Umbilical cord (tissue), 2 donors: Measurements from ENCODE around the gene MEGF6. TPM values are rescaled to one million over a fixed set of nuclear protein-coding genes. Genes with fewer than 3 reads are reported as not detected.

Experiments used
- DNase-seq: peaks from one replicate; pipeline ENCODE4 v3.0.0-alpha.2; 2015; ENCODE audit warnings: low spot score
- total RNA-seq: library from RNA; depleted of rRNA; stranded (reverse); fragments of >200 nt; gene quantifications from one replicate; pipeline ENCODE4 v1.2.3, GENCODE V29; 2014; ENCODE audit warnings: low replicate concordance; ENCODE audit not compliant: insufficient read depth

The MEGF6 gene
- total RNA-seq, 1 donor from 2014 or later: 45.3 TPM

DNA sequence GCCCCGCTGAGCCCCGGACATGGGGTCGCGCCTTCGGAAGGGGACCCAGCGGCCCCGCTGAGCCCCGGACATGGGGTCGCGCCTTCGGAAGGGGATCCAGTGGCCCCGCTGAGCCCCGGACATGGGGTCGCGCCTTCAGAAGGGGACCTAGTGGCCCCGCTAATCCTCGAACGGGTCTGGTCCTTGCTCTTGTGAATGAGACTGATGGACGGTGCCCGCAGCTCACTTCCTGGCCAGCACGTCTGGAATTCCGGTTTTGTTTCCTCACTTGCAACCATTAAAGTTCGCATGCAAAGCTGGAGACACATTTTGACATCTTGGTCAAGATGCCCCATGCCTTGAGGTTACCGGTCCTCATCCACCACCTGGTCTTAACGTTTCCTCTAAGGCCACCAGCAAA, 33.0 kb upstream of the MEGF6 start:
- DNase-seq: no peak

DNA sequence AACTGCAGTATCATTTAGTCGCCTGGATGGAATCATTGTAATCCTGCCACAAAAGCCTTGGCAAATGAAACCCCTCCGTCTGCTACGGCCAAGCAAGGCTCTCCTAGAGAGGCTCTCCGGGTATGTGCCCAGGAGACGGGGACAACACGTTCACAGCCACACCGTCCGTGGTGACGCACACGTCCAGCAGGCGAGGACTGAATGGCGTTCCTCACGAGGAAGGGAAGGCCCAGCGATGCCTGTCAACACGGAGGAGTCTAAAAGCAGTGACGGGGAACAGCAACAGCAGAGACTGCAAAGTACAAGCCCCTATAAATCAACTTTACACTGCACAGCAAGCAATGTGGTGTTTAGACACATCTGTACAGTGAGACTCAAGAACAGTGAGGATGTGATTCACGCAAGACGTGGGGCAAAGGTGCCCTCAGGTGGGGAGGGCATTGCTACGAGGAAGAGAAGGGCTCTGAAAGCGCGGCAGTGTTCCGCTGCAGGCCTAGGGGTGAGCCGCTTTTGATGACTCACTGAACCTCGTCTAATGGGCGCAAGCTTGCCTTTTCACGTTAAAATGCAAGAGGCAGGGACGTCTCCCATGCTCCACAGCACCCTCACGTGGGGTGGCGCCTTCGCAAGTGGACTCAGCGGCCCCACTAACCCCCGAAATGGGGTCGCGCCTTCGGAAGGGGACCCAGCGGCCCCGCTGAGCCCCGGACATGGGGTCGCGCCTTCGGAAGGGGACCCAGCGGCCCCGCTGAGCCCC, 31.8 kb upstream of the MEGF6 start:
- no peak for DNase-seq

DNA sequence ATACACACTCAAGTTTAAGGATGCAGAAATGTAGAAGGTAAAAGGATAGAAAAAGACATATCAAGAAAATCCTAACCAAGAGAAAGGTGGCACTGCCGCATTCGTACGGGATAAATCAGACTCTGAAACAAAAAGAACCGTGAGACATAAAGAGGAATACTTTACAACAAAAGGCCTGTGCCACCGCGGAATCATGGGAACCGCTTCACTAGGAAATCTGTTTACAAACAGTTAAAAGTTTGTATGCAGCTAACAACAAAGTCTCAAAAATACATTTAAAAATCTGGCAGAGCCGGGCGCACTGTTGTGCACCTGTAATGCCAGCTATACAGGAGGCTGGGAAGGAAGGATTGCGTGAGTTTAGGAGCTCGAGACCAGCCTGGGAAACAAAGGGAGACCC, 30.5 kb upstream of the MEGF6 start:
- DNase-seq: no peak

DNA sequence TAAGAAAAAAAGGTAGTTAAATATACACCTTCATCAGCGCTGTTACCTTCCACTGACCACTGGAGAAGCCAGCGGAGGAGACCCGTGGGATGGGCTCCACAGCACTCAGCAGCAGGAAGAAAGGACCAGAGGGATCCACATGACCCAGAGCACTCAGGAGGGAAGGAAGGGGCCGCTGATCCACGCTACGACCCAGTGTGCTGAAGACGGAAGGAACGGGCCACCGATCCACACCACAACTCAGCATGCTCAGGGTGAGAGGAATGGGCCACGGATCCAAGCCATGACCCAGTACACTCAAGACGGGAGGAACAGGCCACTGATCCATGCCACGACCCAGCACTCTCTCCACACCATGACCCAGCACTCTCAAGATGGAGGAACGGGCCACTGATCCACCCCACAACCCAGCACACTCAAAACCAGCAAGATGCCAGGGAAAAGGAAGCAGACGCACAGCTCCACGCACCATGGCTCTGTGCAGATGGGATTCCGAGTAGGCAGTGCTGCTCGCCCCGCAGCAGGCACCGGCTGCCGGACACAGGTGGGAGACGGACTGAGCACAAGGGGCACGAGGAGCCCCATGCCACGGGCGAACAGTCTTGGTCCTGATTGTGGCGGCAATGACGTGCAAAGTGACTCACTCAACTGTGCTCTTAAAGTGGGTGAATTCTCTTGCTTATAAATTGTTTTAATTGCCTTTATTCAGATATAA, 29.9 kb upstream of the MEGF6 start:
- DNase-seq: no peak

DNA sequence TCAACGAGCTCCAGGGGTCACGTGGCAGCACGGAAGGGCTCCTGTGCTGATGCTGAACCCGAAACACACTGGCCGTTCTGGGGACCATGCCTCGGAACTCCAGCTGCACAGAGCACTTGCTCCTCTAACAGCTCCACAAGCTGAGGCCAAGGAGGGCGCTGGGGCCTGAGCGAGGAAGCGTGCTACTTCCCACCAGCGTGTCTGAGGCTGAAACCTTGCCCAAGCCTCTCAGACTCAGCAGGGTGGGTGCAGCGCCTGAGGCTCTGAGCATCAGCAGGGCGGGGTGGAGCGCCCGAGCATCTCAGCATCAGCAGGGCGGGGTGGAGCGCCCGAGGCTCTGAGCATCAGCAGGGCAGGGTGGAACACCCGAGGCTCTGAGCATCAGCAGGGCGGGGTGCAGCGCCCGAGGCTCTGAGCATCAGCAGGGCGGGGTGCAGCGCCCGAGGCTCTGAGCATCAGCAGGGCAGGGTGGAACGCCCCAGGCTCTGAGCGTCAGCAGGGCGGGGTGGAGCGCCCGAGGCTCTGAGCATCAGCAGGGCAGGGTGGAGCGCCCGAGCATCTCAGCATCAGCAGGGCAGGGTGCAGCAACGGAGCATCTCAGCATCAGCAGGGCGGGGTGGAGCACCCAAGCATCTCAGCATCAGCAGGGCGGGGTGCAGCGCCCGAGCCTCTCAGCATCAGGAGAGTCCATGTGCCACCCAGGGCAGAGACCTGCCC, 29.0 kb upstream of the MEGF6 start:
- no peak for DNase-seq

DNA sequence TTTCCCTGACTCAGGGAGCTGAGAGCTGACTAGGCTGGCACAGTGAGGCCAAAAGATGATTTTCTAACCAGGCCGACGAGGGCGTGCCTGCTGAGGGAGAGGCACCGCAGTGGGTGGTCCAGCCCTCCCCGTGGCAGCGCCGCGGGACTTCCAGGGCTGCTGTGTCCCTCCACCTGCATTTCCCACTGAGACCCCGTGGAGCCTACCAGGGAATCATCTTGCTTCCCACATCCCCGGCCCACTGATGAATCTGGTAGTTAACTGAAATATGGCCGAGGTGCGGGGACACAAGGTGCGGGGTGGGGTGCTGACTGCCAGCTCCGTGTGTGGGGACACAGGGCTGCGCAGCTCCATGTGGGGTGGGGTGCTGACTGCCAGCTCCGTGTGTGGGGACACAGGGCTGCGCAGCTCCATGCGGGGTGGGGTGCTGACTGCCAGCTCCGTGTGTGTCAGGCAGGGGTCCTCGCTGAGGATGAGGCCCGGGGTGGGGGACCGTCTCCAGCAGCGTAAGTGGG, 28.1 kb upstream of the MEGF6 start:
- DNase-seq: no peak

DNA sequence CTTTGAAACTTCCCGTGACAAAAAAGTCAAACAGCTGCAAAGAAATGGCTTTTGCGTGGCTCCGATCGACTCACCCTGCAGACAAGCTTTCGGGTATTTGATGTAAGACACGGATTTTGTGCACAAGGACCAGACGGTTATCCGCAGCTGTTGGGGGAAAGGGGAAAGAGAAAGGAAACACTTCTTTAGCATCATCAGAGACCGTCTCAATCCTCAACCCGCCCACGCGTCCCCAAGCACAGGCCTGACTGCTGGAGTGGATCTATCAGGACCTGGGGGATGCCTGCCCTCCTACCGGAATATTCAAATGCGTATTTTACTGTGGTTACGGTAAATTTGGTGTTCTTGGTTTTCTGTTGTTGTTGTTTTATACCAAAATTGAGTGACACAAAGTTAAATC, 27.4 kb upstream of the MEGF6 start:
- no peak for DNase-seq

DNA sequence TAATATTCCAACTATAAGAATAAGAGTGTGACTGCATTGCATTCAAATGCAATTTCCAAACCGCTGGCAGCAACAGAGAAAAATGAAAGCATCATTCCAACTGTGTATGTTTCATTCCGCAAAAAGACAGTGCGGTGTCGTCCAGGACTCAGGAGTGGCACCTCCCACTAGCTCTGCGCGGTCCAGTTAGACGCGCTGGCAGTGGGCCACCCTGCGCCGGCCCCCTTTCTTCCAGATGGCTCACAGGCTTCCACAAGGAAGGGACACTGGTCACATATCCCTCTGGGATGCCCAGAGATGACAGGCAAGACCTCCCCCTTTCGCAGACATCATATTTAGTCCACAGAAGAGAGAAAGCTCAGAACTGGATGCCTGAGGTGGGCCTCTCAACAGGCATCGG, 26.7 kb upstream of the MEGF6 start:
- no peak for DNase-seq

DNA sequence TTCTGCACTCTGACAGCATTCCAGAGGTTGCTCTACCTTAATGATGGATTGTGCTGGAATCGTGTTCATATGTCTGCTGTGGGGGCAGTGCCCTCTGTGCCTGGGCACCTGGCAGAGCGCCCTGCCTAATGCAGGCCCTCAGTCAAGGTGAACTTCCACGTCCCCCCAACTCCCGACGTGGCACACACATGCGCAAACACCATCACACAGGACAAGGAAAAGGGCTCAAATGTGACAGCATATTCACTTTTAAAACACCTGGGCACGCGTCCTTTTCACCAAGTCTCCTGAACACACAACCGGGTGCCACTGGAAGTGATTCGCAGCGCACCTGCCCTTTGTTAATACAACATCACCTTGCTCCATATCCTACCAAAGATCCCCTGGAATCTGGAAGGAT, 25.2 kb upstream of the MEGF6 start:
- DNase-seq: no peak

DNA sequence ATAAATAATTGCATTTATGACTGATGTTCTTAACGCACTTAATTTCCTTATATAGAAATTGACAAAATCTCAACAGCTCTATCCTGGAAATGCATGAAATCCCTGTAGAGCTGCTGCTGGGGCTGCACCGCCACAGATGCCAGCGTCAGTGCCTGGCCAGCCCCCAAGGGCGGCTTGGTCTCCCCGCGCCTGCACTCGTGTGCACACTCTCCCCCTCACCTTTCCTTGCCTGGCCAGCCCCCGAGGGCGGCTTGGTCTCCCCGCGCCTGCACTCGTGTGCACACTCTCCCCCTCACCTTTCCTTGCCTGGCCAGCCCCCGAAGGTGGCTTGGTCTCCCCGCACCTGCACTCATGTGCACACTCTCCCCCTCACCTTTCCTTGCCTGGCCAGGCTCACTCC, 24.8 kb upstream of the MEGF6 start:
- DNase-seq: no peak

DNA sequence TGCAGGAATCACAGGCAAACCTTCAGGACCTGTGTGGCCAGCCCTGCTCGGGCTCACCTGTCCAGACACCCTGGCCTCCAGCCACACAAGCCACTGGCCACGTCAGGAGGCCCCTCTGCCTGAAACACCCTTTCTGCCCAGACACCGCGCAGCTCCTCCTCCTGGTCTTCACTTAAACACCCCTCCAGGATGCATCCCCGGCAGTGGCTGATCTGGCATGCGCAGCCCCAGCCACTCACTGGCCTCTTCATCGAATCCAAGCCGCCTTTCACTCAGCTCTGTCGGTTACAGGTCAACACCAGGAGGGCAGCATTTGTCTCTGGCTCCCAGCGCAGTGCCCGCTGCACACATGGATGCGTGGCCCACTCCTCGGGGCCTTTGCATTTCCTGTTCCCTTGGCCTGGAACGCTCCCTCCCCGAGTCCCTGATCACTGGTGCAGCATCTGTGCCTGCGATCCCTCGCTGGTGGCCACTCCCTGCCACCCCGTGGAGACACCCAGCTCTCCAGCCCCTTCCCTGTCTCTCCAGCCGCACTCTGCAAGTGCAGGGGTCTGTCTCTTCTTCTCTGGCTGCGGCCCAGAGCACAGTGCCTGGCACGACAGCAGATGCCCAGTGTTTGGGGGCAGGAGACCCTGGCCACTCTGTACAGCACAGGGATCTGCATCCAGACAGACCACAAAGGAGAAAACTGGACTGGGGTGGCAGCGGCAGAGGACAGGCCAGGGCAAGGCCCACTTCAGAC, 22.9 kb upstream of the MEGF6 start:
- no peak for DNase-seq

DNA sequence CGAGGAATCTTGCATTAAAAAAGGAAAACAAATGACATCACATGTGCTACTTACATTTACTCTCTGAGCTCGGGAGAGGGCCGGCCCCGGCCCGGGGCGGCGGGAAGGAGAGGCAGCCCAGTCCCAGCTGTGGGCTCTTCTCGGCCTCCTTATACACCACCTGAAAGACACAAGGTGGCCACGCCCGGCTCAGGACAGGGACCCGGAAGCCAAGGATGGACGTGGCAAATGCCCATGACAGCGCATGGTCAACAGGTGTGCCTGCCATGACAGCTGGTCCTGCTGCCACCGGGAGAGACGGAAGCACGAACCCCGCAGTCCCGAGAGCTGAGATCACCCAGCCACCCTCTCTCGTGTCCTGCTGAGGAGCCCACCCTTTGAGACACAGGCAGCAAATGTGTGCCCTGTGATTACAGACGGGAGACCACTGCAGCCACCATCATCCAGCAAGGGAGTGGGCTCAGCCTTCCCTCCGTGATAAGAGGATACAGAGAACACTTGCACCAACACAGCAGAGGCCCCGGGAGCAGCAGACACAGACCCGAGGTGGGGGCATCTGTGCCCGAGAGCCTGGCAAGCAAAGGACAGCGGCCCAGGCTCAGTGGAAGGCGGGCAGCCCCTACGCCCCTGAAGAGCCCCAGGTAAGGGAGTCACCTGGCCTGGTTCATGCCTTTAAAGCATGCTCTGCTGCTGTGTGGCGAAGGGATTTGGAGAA, 22.2 kb upstream of the MEGF6 start:
- DNase-seq: no peak

DNA sequence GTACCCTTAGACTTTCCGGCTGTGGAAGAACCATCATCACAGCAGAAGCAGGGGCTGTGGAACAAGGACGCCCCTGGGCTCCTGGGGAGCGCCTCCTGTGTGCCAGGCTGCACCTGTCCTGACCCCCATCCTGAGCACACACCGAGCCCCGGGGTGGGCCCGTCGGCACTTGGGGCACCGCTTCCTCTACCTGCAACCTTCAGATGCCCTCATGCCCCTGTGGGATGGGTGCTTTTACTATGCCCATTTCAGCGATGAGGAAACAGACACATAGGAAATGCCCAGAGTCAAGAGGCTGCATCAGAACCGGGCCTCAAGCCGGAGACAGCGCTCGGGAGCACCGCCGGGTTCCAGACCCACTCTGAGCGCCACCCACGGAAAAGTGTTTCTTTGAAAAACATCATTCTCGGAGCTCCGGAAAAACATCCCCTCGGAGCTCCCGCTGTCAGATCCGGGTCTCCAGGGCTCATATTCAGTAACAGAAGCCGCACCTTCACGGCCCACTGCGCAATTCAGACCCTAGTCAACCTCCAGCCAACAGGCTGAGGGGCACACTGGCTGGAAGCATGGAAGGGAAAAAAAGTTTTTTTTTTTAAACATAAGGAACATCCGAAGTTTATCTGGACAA, 21.5 kb upstream of the MEGF6 start:
- no peak for DNase-seq

DNA sequence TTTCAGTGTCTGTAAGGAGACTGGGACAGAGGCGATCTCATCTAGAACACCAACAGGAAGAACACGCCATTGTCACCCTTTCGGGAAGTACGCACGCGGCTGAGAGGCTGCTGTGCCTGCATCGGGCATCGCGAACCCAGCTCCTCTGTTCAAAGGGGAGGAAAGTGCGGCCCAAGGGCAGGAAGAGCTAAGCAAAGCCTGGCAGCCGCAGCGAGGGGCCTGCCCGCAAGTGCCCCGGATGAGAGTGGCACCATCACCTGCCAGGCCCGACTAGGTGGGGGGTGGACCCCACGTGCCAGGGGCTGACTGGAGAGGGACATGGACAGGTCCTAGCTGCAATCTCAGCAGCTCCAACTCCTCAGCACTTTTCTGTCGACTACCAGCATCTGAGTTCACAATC, 21.0 kb upstream of the MEGF6 start:
- DNase-seq: no peak

DNA sequence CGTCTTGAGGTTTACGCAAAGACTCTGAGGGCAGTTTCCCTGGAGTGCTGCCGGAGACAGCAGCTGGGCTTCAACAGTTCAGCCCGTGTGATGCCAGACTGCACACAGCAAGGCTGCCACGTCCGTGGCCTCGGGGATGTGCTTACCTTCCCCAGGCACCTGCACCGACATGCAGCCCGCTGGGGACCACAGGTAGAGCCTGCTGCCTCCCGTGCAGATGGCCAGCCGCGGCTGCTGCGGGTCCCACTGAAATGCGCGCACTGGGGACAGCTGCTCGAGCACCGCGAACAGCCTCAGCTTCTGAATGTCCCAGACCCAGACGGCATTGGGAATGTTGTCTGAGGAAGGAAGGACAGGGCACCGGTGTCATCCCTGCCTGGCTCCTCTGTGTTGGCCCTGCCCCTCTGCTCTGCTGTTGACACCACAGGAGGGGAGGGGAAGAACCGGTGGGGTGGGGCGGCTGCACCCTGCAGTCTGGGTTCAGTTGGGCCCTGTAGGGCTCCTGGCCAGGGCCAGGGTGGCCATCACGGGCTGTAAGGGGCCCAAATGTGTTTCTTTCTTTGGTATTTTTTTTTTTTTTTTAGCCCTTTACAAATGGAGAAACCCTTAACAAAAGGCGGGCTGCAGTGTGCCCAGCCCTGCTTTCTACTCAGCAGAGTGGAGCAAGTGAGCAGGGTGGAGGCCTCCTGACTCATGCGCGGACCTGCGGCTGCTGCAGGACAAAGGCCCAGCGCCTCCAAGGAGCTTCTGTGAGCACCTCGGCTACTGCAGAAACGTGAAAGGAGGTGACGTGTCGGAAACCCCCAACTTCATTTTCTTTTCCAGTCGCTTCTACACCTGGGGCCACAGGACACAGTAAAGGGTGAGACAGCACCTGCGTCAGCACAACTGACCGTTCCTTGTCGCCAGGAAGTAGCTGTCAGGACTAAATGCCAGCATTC, 20.3 kb upstream of the MEGF6 start:
- no peak for DNase-seq

DNA sequence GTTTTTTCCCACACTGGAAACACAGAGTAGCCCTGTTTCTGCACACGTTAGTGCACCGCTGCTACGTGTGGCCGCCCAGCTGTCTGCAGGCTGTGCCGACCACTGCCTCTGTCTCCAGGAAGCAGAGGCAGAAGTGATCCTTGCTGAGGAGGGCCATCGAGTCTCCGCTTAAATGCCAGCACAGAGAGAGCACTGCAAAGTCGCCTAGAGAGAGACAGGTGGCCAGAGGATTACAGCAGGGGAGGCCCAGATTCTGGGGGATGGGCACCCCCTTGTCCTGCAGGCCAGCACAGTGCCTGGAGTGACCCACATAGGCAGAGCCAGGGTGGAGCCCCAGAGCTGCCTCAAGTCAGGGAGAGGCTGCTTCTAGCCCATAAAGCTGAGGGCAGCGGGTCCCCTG, 19.6 kb upstream of the MEGF6 start:
- no peak for DNase-seq

DNA sequence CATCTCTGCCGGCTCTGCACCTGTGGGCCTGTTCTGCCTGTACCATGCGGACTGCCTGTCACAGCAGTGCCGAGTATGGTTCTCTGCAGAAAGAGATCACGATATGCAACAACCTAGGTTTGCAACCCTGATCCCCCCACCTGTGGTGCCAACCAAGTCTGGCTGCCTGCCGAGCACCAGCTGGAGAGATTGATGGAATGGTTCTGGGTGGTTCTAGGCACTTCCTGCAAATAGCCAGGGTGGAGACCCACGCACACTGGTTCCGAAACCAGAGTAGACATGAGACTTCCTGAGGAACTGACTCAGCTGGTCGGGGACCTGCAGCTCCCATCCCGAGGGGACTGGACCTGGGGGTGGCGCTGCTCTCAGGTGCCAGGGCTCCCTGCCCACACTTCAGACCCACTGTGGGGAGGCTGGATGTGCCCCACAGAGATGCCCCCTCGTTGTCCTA, 18.9 kb upstream of the MEGF6 start:
- no peak for DNase-seq

DNA sequence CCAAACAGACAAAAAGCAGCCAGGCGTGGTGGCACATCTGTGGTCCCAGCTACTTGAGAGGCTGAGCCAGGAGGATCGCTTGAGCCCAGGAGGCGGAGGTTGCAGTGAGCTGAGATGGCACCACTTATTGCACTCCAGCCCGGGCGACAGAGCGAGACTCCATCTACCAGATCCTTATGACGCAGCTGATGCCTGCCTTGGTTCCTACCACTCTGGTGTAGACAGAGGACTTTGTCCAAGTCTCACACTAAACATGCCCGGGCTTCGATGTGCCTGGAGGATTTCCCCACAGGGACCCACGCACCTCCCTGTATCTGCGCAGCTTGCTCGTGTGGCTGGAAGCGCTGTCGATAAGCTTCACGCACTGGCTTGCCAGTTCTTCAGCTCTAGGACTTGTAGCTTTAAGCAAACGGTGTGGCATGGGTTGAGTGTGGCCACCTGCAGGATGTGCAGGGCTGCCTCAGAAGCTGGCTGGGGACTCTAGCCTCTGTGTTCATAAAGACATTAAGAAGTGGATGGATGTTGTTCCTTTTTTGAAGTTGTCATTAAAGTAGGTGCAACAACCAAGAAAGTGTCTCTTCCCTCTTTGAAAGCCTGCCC, 18.4 kb upstream of the MEGF6 start:
- no peak for DNase-seq

DNA sequence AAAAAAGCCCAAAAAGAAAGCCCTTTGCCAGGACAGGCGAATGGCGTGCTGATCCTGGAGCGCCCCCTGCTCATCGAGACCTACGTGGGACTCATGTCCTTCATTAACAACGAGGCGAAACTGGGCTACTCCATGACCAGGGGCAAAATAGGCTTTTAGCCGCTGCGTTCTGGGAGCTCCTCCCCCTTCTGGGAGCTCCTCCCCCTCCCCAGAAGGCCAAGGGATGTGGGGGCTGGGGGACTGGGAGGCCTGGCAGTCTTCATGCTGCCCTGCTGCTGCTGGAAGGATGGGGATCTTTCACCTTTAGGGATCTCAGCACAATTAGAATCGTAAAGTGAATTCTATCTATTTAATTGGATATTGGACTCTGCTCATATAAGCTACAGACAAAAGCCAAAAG, 17.1 kb upstream of the MEGF6 start:
- no peak for DNase-seq
